Epithelial cell of proximal tubule (primary cell): ENCODE results near the gene PAX7. TPM values are rescaled to one million over a fixed set of nuclear protein-coding genes. Genes with fewer than 3 reads are reported as not detected.

Experiments
- DNase-seq: peaks from one replicate; pipeline ENCODE4 v3.0.0-alpha.2; 2011; ENCODE audit warnings: low read depth
- H3K4me3 ChIP-seq: 2 replicates; pipeline ENCODE4 v1.5.1; 2011; ENCODE audit warnings: low read depth, mild to moderate bottlenecking, low read length
- total RNA-seq: library from RNA; depleted of rRNA; stranded (reverse); fragments of >200 nt; gene quantifications from 2 replicates; pipeline ENCODE4 v1.2.3, GENCODE V29; 2015
- TF ChIP-seq, protein P1 (sequence below): conservative IDR thresholded peaks from 2 replicates; pipeline ENCODE4 v1.5.1; 2012; ENCODE audit warnings: low read depth, mild to moderate bottlenecking, low read length

The PAX7 gene
- total RNA-seq, 1 donor from 2014 or later: not detected

DNA sequence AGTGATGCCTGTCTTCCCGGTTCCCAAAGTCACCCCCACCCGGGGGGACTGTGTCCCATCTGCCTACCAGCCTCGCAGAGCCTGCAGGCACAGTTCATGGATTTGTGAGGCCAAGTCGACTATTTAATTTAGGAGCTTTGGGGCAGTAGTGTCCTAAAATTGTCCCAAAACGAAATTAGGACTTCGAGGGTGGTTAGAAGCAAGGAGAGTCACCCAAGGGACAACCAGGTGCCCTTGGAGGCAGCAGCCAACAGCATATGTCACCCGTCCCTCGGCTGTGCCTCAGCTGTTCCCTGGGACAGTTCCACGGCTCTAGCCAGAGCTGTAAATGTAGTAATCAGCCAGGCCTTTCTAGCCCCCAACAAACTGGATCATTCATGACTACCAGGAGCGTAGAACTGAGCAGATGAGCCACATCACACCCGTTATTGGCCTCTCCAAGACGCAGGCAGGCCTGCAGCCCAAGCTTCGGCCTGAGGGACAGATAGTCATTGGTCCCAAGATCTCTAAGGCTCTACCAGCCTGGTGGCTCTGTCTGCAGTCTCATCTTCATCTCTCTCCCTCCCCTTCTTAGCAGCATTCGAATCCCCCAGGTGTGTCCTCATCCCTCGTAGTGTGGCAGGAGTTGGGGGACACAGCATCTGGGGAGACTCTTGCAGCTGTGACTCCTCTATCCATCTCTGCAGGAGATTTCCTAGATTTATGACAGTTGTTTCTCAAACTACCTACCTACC lies 2.9 kb downstream of the PAX7 start:
- H3K4me3 ChIP-seq: no peak overlapping the region
- no peak for DNase-seq
- TF ChIP-seq, protein P1, sequence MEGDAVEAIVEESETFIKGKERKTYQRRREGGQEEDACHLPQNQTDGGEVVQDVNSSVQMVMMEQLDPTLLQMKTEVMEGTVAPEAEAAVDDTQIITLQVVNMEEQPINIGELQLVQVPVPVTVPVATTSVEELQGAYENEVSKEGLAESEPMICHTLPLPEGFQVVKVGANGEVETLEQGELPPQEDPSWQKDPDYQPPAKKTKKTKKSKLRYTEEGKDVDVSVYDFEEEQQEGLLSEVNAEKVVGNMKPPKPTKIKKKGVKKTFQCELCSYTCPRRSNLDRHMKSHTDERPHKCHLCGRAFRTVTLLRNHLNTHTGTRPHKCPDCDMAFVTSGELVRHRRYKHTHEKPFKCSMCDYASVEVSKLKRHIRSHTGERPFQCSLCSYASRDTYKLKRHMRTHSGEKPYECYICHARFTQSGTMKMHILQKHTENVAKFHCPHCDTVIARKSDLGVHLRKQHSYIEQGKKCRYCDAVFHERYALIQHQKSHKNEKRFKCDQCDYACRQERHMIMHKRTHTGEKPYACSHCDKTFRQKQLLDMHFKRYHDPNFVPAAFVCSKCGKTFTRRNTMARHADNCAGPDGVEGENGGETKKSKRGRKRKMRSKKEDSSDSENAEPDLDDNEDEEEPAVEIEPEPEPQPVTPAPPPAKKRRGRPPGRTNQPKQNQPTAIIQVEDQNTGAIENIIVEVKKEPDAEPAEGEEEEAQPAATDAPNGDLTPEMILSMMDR: no peak

GRCh38 chr1:18634276-18634675 lies 3.6 kb downstream of the PAX7 start:
- H3K4me3 ChIP-seq: no peak overlapping the region
- no peak for DNase-seq
- TF ChIP-seq, protein P1: no peak

DNA sequence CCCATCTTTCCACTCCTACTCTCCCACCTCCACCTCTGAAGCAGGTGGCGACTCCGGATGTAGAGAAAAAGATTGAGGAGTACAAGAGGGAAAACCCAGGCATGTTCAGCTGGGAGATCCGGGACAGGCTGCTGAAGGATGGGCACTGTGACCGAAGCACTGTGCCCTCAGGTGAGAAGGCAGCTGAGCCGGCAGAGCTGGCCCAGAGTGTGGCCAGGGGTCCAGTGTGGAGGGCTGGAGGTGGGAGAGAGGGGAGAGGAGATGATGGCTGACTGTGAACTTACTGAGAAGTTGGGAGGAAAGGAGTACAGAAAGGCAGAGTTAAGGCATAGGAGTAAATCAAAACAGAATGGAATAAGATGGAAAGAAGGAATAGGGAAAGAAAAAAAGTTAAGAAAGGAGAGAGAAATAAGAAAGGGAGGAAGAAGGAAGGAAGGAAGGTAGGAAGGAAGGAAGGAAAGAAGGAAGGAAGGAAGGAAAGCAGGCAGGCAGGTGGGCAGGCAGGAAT lies 4.5 kb downstream of the PAX7 start:
- no peak overlapping the region for H3K4me3 ChIP-seq
- DNase-seq: no peak

DNA sequence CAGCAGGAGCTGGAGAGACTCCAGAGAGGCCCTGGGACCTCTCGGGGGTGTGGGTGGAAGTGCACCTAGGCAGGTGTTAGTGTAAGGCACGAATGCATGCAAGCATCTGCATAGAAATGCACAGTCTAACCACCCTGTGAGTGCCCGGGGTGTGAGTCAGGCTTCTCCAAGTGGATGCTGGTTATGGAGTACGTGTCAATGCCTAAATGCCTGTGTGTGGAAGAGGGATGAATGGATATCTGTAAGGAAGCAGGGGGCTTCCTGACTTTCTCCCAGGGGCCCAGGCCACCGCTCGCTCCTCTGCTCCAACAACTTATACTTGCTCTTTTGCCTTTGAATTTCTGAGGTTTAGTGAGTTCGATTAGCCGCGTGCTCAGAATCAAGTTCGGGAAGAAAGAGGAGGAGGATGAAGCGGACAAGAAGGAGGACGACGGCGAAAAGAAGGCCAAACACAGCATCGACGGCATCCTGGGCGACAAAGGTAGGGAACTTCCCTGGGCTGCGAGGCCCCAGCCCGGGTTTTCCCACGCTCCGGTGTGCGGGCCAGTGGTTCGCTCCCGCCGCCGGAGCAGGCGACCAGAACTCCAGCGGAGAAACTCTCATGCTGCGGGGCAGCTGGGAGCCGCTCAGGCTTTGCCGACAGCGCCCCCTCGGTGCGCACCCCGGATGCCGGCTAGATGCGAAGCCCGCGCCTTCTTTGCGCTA lies 5.4 kb downstream of the PAX7 start:
- H3K4me3 ChIP-seq: no peak overlapping the region
- no peak for DNase-seq
- TF ChIP-seq, protein P1: no peak

More for the DNA sequence above, 4.5 kb downstream of the PAX7 start:
- TF ChIP-seq, protein P1: no peak

- H3K4me3 ChIP-seq: no peak overlapping the region
- DNase-seq: no peak
- TF ChIP-seq, protein P1: no peak
Observed at GRCh38 chr1:18636596-18637508, 6.2 kb downstream of the PAX7 start.

DNA sequence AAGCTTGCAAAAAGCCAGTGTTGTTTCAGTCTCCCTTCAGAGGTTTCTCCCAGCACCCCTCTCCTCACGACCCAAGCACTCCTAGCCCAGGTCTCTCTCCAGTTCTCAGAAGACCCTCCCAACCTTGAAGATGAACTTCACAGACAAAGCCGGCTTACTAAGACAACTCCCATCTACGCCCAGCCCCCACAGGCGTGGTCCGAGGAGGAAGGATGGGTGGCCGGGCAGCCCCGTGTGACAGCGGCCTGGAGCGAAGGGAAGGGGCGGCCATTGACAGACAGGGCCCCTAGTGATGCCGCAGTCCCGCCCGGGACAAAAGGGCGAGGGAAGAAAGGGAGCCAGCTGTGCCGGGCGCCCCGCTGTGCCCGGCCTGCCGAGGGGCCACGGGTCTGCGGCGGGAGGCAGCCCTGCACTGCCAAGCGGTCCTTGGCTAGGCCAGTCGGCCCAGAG lies 6.9 kb downstream of the PAX7 start:
- no peak overlapping the region for H3K4me3 ChIP-seq
- TF ChIP-seq, protein P1: no peak
- DNase-seq: no peak
